Right atrium auricular region (tissue), 2 donors: ENCODE results near the gene CKAP2L. TPM values are rescaled to one million over a fixed set of nuclear protein-coding genes. Genes with fewer than 3 reads are reported as not detected.

Source experiments
- DNase-seq: peaks from one replicate; pipeline ENCODE4 v3.0.0-alpha.2; 2019; ENCODE audit warnings: low spot score
- H3K27ac ChIP-seq, 2 donors: fragments of 200-600 bp; sonication (generic); 1 replicate in 1 of 2; 2 replicates in 1 of 2; pipeline ENCODE4 v1.5.1; 2016 to 2019
- H3K27me3 ChIP-seq, 2 donors: fragments of 200-600 bp; sonication (generic); one replicate each; pipeline versions ENCODE4 v1.5.1 to v1.6.0; 2017 to 2019
- H3K36me3 ChIP-seq: fragments of 200-600 bp; sonication (generic); one replicate; pipeline ENCODE4 v1.5.1; 2016
- H3K4me1 ChIP-seq, 2 donors: fragments of 200-600 bp; sonication (generic); one replicate each; pipeline versions ENCODE4 v1.5.1 to v1.6.0; 2017 to 2019
- H3K4me3 ChIP-seq, 2 donors: fragments of 200-600 bp; sonication (generic); 1 replicate in 1 of 2; 2 replicates in 1 of 2; pipeline ENCODE4 v1.5.1; 2017 to 2019; ENCODE audit warnings: mild to moderate bottlenecking in 1 of 2, moderate library complexity in 1 of 2
- H3K9me3 ChIP-seq, 2 donors: fragments of 200-600 bp; sonication (generic); one replicate each; pipeline ENCODE4 v1.5.1; 2019
- total RNA-seq, 2 donors: library from RNA; depleted of rRNA; stranded (reverse); fragments of >200 nt; gene quantifications; one replicate each; pipeline ENCODE4 v1.1.0, GENCODE V29; 2016
- TF ChIP-seq, protein P1 (sequence below), 2 donors: fragments of 200-600 bp; sonication (generic); IDR thresholded peaks; one replicate each; pipeline ENCODE4 v1.5.1; 2019; ENCODE audit warnings: antibody characterized with exemption in 2 of 2

The CKAP2L gene
- total RNA-seq, 2 donors from 2014 or later: 0.82 TPM; not detected in 1

DNA sequence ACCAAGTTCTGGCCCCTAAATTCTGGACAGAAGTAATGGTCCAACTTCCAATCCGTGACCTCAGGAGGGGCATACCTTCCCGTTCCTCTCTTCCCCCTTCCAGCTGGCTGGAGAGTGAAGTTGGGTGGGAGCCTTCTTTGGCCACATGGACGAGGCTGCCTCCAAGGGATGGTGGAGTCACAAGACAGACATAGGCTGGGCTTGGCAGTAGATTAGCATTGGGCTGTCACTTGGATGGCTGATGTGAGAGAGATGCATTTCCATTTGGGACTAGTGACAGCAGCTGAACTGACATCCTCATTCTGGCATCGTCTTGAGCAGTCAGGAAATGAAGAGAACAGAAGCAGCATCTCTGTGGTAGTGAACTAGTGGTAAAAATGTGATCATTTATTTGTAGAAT, 31.0 kb downstream of the CKAP2L start:
- DNase-seq: no peak
- Histone ChIP-seq H3K9me3 (no peaks in the 10 kb centered on the region), H3K36me3 (no peaks in the 10 kb centered on the region), H3K27ac (no peak overlapping the region), H3K4me1 (no peaks in the 10 kb centered on the region), H3K27me3 (no peaks in the 10 kb centered on the region), H3K4me3 (no peak overlapping the region)
- TF ChIP-seq, protein P1, sequence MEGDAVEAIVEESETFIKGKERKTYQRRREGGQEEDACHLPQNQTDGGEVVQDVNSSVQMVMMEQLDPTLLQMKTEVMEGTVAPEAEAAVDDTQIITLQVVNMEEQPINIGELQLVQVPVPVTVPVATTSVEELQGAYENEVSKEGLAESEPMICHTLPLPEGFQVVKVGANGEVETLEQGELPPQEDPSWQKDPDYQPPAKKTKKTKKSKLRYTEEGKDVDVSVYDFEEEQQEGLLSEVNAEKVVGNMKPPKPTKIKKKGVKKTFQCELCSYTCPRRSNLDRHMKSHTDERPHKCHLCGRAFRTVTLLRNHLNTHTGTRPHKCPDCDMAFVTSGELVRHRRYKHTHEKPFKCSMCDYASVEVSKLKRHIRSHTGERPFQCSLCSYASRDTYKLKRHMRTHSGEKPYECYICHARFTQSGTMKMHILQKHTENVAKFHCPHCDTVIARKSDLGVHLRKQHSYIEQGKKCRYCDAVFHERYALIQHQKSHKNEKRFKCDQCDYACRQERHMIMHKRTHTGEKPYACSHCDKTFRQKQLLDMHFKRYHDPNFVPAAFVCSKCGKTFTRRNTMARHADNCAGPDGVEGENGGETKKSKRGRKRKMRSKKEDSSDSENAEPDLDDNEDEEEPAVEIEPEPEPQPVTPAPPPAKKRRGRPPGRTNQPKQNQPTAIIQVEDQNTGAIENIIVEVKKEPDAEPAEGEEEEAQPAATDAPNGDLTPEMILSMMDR (IDR thresholded peaks at IDR 0.05): no peak

DNA sequence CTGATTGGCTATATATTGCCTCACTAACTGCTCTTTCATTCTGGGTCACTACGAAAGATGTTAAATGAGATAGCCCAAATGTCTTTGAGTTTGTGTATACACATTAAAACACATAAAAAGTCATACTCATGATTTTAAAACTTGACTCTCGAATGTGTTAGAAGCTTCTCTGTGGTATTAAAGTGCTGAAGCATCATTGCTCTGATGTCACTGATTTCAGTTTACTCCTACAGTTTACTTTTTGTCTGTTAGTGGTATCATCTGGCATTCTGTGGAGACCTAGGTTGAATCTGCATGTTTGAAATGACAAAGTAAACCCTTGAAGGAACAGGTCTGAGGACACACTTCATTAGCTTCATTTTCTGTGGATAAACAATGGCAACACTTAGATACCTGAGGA, 32.9 kb downstream of the CKAP2L start:
- DNase-seq: no peak
- TF ChIP-seq, protein P1 (IDR thresholded peaks at IDR 0.05): no peak
- Histone ChIP-seq H3K36me3 (no peaks in the 10 kb centered on the region), H3K27me3 (no peaks in the 10 kb centered on the region), H3K27ac (no peak overlapping the region), H3K9me3 (no peaks in the 10 kb centered on the region), H3K4me3 (no peak overlapping the region), H3K4me1 (peaks cover 0 to 2% of the 10 kb centered on the region in 2 donors)

DNA sequence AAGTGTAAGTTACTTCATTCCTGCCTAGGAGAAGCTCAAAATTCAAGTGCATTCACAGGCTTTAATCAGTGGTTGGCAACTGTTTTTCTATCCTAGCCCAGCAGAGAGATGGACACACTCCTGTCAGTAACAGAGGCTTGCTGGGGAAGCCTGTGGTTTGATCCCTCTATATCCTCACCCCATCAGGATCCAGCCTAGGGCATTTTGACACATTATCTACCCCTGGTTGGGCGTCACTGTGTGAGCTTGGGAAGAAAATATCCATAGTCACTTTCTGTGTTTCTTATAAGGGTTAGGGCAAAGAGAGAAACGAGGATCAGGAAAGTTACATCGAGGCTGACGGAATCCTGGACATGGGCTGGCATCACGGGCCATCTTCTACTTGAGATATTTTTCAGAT, 33.6 kb downstream of the CKAP2L start:
- TF ChIP-seq, protein P1 (IDR thresholded peaks at IDR 0.05): no peak
- peaks cover 0 to 3% of the 10 kb centered on the region in 2 donors for H3K4me1 ChIP-seq
- no peaks in the 10 kb centered on the region for H3K27me3 ChIP-seq
- no peak for DNase-seq
- H3K36me3 ChIP-seq: no peaks in the 10 kb centered on the region
- H3K27ac ChIP-seq: no peak overlapping the region
- H3K4me3 ChIP-seq: no peak overlapping the region
- H3K9me3 ChIP-seq: no peaks in the 10 kb centered on the region

DNA sequence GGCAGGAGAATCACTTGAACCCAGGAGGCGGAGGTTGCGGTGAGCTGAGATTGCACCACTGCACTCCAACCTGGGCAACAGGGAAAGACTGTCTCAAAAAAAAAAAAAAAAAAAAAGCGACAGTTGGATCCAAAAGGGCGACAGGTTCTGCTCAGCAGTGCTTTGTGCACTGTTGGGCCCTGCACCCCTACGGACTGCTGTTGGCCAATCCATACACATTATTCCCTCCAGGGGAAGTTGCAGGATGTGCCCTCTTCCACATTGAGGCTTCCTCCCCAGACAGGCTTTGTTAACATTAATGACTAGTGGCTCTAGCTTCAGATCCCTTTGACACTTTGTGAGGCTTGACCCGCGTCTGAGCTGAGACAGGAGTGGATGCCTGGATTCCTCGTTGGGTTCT, 34.2 kb downstream of the CKAP2L start:
- peaks cover 0 to 3% of the 10 kb centered on the region in 2 donors for H3K4me1 ChIP-seq

DNA sequence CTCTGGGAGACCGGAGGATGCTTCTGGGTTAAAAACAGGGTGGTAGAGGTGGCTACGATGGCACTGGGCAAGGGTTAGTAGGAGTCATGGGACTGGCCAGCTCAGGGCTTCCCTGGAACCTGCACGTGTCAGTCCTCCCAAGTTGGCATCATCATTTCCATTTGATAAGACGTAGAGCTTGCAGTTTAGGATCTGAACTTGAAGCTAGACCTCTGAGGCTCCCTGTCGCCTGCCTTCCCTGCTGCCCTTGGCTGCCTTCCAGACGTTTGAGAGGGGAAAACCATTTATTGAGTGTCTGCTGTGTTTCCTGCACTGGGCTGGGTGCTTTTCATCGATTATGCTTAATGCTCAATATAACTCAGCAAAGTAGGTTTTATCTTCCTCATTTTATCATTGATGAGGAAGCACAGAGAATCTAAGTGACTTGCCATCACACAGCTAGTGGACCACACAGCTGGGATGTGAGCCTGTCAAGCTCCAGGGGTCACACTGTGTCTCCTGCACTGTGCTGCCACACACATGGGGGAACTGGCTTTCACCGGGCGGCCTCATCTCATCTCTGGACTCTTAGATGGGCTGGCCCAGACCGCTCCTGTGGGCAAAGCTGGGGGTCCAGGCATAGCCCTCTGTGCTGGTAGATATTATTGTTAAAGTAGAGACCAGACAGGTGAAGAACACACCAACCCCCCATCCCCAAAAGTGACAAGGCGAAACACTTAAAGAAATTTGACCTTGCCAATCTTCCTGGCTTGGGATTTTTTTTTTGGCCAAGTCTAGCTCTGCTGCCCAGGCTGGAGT, 35.8 kb downstream of the CKAP2L start:
- Histone ChIP-seq H3K4me1 (peaks cover 0 to 3% of the 10 kb centered on the region in 2 donors), H3K36me3 (no peaks in the 10 kb centered on the region), H3K9me3 (no peaks in the 10 kb centered on the region), H3K27ac (no peak overlapping the region), H3K4me3 (no peak overlapping the region), H3K27me3 (no peaks in the 10 kb centered on the region)
- TF ChIP-seq, protein P1 (IDR thresholded peaks at IDR 0.05): no peak
- no peak for DNase-seq

More for the DNA sequence above, 34.2 kb downstream of the CKAP2L start:
- Histone ChIP-seq H3K27ac (no peak overlapping the region), H3K36me3 (no peaks in the 10 kb centered on the region), H3K27me3 (no peaks in the 10 kb centered on the region), H3K4me3 (no peak overlapping the region), H3K9me3 (no peaks in the 10 kb centered on the region)
- no peak for DNase-seq
- TF ChIP-seq, protein P1 (IDR thresholded peaks at IDR 0.05): no peak

DNA sequence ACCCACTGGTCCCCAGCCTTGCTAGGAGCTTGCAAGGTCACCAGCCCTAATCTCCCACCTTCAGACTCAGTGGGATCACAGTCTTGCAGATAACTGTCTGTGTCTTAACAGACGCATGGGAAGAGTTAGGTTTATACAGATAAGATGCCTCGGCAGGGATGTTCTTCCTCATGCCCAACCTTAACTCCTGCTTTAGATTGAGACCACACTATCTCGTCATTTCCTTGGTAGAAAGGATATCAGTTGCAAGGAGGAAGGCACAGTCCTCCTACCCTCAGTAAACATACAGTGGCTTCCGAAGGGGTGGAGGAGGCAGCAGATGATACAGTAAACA, 36.4 kb downstream of the CKAP2L start:
- H3K36me3 ChIP-seq: no peaks in the 10 kb centered on the region
- H3K4me1 ChIP-seq: peaks cover 0 to 3% of the 10 kb centered on the region in 2 donors
- no peak overlapping the region for H3K27ac ChIP-seq
- H3K4me3 ChIP-seq: no peak overlapping the region
- H3K27me3 ChIP-seq: no peaks in the 10 kb centered on the region
- DNase-seq: no peak
- TF ChIP-seq, protein P1 (IDR thresholded peaks at IDR 0.05): no peak
- H3K9me3 ChIP-seq: no peaks in the 10 kb centered on the region
